Measurements from ENCODE around the gene ATAD3C. TPM values are rescaled to one million over a fixed set of nuclear protein-coding genes. Genes with fewer than 3 reads are reported as not detected.
A peak's percentile ranks its signal among the peaks of the same experiment; 100 is the strongest.

Gene ATAD3C
- total and polyA plus RNA-seq, 2 of the 8 experiments (the other 6 are each of a cell fraction or from before 2014, with no cell fraction given): 2.0 to 2.7 TPM

GRCh38 chr1:1422465-1423244 lies 26.8 kb upstream of the ATAD3C start (continued):
- TF ChIP-seq CEBPB (IDR thresholded peaks at IDR 0.05; ENCODE audit: low read depth, low read length) (no peak), ZNF274 (IDR thresholded peaks at IDR 0.05; ENCODE audit: borderline replicate concordance, extremely low read depth, low read length) (no peak), YY1 (IDR thresholded peaks at IDR 0.05; ENCODE audit: low read depth, low read length) (peak; percentile 86), JUND (IDR thresholded peaks at IDR 0.05; ENCODE audit: low read length) (peak; percentile 63; the same call in 1 of the 2 replicates), BRCA1 (IDR thresholded peaks at IDR 0.05; ENCODE audit: low read depth, low read length) (no peak), NANOG (IDR thresholded peaks at IDR 0.05; ENCODE audit: insufficient read depth, low read depth, low read length, poor library complexity, severe bottlenecking) (no peak), TBP (IDR thresholded peaks at IDR 0.05; ENCODE audit: low read depth, low read length) (no peak), SUZ12 (IDR thresholded peaks at IDR 0.05; ENCODE audit: low read length) (no peak), CHD7 (IDR thresholded peaks at IDR 0.05; ENCODE audit: insufficient replicate concordance, low read length) (no peak), BCL11A (IDR thresholded peaks at IDR 0.05; ENCODE audit: low read depth in 2 of 2, low read length in 2 of 2) (no peak), POU5F1 (IDR thresholded peaks at IDR 0.05; ENCODE audit: low read depth, low read length) (no peak)

Data from H1 (cell line).